Measurements from ENCODE around the gene TIGD4. TPM values are rescaled to one million over a fixed set of nuclear protein-coding genes. Genes with fewer than 3 reads are reported as not detected.

TIGD4 gene
- total RNA-seq, 5 donors from 2014 or later (not counting 1 experiment from before 2014, with no cell fraction given): 0.13 to 0.28 (median 0.22) TPM; not detected in 1

- no peak overlapping the region for H3K27ac Mint-ChIP-seq
- H3K36me3 Mint-ChIP-seq: peaks cover 58% of the 10 kb centered on the region
- no peak for DNase-seq
Observed at GRCh38 chr4:152819026-152819645, 39.6 kb upstream of the TIGD4 start.

GRCh38 chr4:152817331-152817730 is 37.8 kb upstream of the TIGD4 start:
- H3K9me3 ChIP-seq: peaks cover 9% of the 10 kb centered on the region
- Mint-ChIP-seq H3K27ac (peak overlapping the region in 1 of 2 donors; percentile 31), H3K4me1 (peaks cover 13 to 20% (median 20%) of the 10 kb centered on the region in 3 donors), H3K36me3 (peaks cover 71% of the 10 kb centered on the region), H3K27me3 (no peaks in the 10 kb centered on the region), H3K4me3 (peak overlapping the region in 1 of 3 donors; percentile 51), H3K9me3 (peaks cover 20 to 42% (median 23%) of the 10 kb centered on the region in 3 donors)
- POLR2A ChIA-PET: no interaction called here
- H3K27ac ChIP-seq (ENCODE audit: low read length): no peak overlapping the region
- no peaks in the 10 kb centered on the region for H3K27me3 ChIP-seq (replicated peaks in 1 of 2; ENCODE audit: control insufficient read depth in 2 of 2, extremely low read depth in 1 of 2, insufficient read depth in 2 of 2, low read length in 1 of 2)
- DNase-seq (no peak), ATAC-seq (replicated peaks in 1 of 4) (no peak)
- peaks cover 3 to 10% of the 10 kb centered on the region in 2 donors for H3K36me3 ChIP-seq (ENCODE audit: control insufficient read depth in 2 of 2, extremely low read depth in 1 of 2, insufficient read depth in 1 of 2, low read length in 1 of 2)
- CTCF ChIA-PET: no interaction called here
- H3K4me3 ChIP-seq (ENCODE audit: control insufficient read depth in 1 of 2, extremely low read depth in 1 of 2, low read length in 1 of 2): no peak overlapping the region
- peaks cover 0 to 2% of the 10 kb centered on the region in 2 experiments for H3K4me1 ChIP-seq (ENCODE audit: control insufficient read depth in 1 of 2, extremely low read depth in 1 of 2, insufficient read depth in 2 of 2, low read length in 2 of 2)

More at GRCh38 chr4:152819026-152819645, 39.6 kb upstream of the TIGD4 start:
- Histone ChIP-seq H3K4me3 (ENCODE audit: control insufficient read depth in 1 of 2, extremely low read depth in 1 of 2, low read length in 1 of 2) (no peak overlapping the region), H3K27me3 (replicated peaks in 1 of 2; ENCODE audit: control insufficient read depth in 2 of 2, extremely low read depth in 1 of 2, insufficient read depth in 2 of 2, low read length in 1 of 2) (no peaks in the 10 kb centered on the region), H3K36me3 (ENCODE audit: control insufficient read depth in 2 of 2, extremely low read depth in 1 of 2, insufficient read depth in 1 of 2, low read length in 1 of 2) (peaks cover 3 to 10% of the 10 kb centered on the region in 2 donors), H3K9me3 (peaks cover 9% of the 10 kb centered on the region), H3K4me1 (ENCODE audit: control insufficient read depth in 1 of 2, extremely low read depth in 1 of 2, insufficient read depth in 2 of 2, low read length in 2 of 2) (peaks cover 0 to 2% of the 10 kb centered on the region in 2 experiments), H3K27ac (ENCODE audit: low read length) (no peak overlapping the region)
- Mint-ChIP-seq H3K4me1 (peaks cover 13 to 20% (median 20%) of the 10 kb centered on the region in 3 donors), H3K4me3 (no peak overlapping the region), H3K9me3 (peaks cover 10 to 33% (median 12%) of the 10 kb centered on the region in 3 donors), H3K27me3 (no peaks in the 10 kb centered on the region)
- 94% methylated on average over 5 of the region's 7 CpGs for WGBS (ENCODE audit: insufficient coverage)
- CTCF ChIA-PET: no interaction called here
- POLR2A ChIA-PET: no interaction called here
- ATAC-seq (replicated peaks in 1 of 4): no peak

- Mint-ChIP-seq H3K36me3 (peaks cover 83% of the 10 kb centered on the region), H3K27me3 (no peaks in the 10 kb centered on the region), H3K9me3 (peaks cover 20 to 42% (median 26%) of the 10 kb centered on the region in 3 donors), H3K4me1 (peaks cover 13 to 20% (median 20%) of the 10 kb centered on the region in 3 donors), H3K27ac (no peak overlapping the region), H3K4me3 (no peak overlapping the region)
- H3K4me1 ChIP-seq (ENCODE audit: control insufficient read depth in 1 of 2, extremely low read depth in 1 of 2, insufficient read depth in 2 of 2, low read length in 2 of 2): peaks cover 0 to 2% of the 10 kb centered on the region in 2 experiments
- DNase-seq: no peak
- no peaks in the 10 kb centered on the region for H3K27me3 ChIP-seq (replicated peaks in 1 of 2; ENCODE audit: control insufficient read depth in 2 of 2, extremely low read depth in 1 of 2, insufficient read depth in 2 of 2, low read length in 1 of 2)
- no peak for ATAC-seq (replicated peaks in 1 of 4)
- CTCF ChIA-PET: no interaction called here
- no peak overlapping the region for H3K27ac ChIP-seq (ENCODE audit: low read length)
- peaks cover 9% of the 10 kb centered on the region for H3K9me3 ChIP-seq
- no peak overlapping the region for H3K4me3 ChIP-seq (ENCODE audit: control insufficient read depth in 1 of 2, extremely low read depth in 1 of 2, low read length in 1 of 2)
- POLR2A ChIA-PET: no interaction called here
- H3K36me3 ChIP-seq (ENCODE audit: control insufficient read depth in 2 of 2, extremely low read depth in 1 of 2, insufficient read depth in 1 of 2, low read length in 1 of 2): peaks cover 3 to 10% of the 10 kb centered on the region in 2 donors
Observed at GRCh38 chr4:152815078-152815477, 35.5 kb upstream of the TIGD4 start.

GRCh38 chr4:152810715-152811287 is 31.3 kb upstream of the TIGD4 start:
- Mint-ChIP-seq H3K27ac (no peak overlapping the region), H3K27me3 (no peaks in the 10 kb centered on the region), H3K4me3 (no peak overlapping the region), H3K9me3 (peaks cover 8 to 29% (median 16%) of the 10 kb centered on the region in 3 donors), H3K4me1 (peaks cover 13 to 22% (median 20%) of the 10 kb centered on the region in 3 donors), H3K36me3 (peaks cover 57% of the 10 kb centered on the region)
- no peaks in the 10 kb centered on the region for H3K4me1 ChIP-seq (ENCODE audit: control insufficient read depth in 1 of 2, extremely low read depth in 1 of 2, insufficient read depth in 2 of 2, low read length in 2 of 2)
- CTCF ChIA-PET: interaction anchor here in 1 of 2 donors (0.6 kb wide), 2 partner anchors 907 to 956 kb away, joined by 3 to 4 read pairs; no protein-coding TSS in a partner anchor
- no peak overlapping the region for H3K4me3 ChIP-seq (ENCODE audit: control insufficient read depth in 1 of 2, extremely low read depth in 1 of 2, low read length in 1 of 2)
- no peaks in the 10 kb centered on the region for H3K27me3 ChIP-seq (replicated peaks in 1 of 2; ENCODE audit: control insufficient read depth in 2 of 2, extremely low read depth in 1 of 2, insufficient read depth in 2 of 2, low read length in 1 of 2)
- WGBS (ENCODE audit: insufficient coverage): 100% methylated on average over 1 of the region's 11 CpGs
- POLR2A ChIA-PET: no interaction called here
- H3K36me3 ChIP-seq (ENCODE audit: control insufficient read depth in 2 of 2, extremely low read depth in 1 of 2, insufficient read depth in 1 of 2, low read length in 1 of 2): peaks cover 3 to 4% of the 10 kb centered on the region in 2 donors
- DNase-seq: no peak
- no peak overlapping the region for H3K27ac ChIP-seq (ENCODE audit: low read length)
- peaks cover 4% of the 10 kb centered on the region for H3K9me3 ChIP-seq
- ATAC-seq (replicated peaks in 1 of 4): no peak

- H3K4me3 ChIP-seq (ENCODE audit: control insufficient read depth in 1 of 2, extremely low read depth in 1 of 2, low read length in 1 of 2): no peak overlapping the region
- H3K9me3 ChIP-seq: no peaks in the 10 kb centered on the region
- no peaks in the 10 kb centered on the region for H3K27me3 Mint-ChIP-seq
- no peak for ATAC-seq (replicated peaks in 1 of 4)
- no peaks in the 10 kb centered on the region for H3K4me1 ChIP-seq (ENCODE audit: control insufficient read depth in 1 of 2, extremely low read depth in 1 of 2, insufficient read depth in 2 of 2, low read length in 2 of 2)
- H3K36me3 Mint-ChIP-seq: peaks cover 39% of the 10 kb centered on the region
- no peaks in the 10 kb centered on the region for H3K27me3 ChIP-seq (replicated peaks in 1 of 2; ENCODE audit: control insufficient read depth in 2 of 2, extremely low read depth in 1 of 2, insufficient read depth in 2 of 2, low read length in 1 of 2)
- H3K4me3 Mint-ChIP-seq: no peak overlapping the region
- CTCF ChIA-PET: interaction anchor here in 1 of 2 donors (1.5 kb wide), 1 partner anchor 23 kb away, joined by 3 read pairs; no protein-coding TSS in a partner anchor
- peaks cover 8 to 16% (median 11%) of the 10 kb centered on the region in 3 donors for H3K9me3 Mint-ChIP-seq
- no peaks in the 10 kb centered on the region for H3K36me3 ChIP-seq (ENCODE audit: control insufficient read depth in 2 of 2, extremely low read depth in 1 of 2, insufficient read depth in 1 of 2, low read length in 1 of 2)
- no peak overlapping the region for H3K27ac Mint-ChIP-seq
- WGBS (ENCODE audit: insufficient coverage): 100% methylated on average over 8 of the region's 8 CpGs
- POLR2A ChIA-PET: no interaction called here
- no peak for DNase-seq
- H3K4me1 Mint-ChIP-seq: peaks cover 17 to 24% (median 21%) of the 10 kb centered on the region in 3 donors
- no peak overlapping the region for H3K27ac ChIP-seq (ENCODE audit: low read length)
Observed at GRCh38 chr4:152808670-152809069, 29.1 kb upstream of the TIGD4 start.

GRCh38 chr4:152807294-152807829 is 27.8 kb upstream of the TIGD4 start:
- Histone ChIP-seq H3K4me3 (ENCODE audit: control insufficient read depth in 1 of 2, extremely low read depth in 1 of 2, low read length in 1 of 2) (no peak overlapping the region), H3K36me3 (ENCODE audit: control insufficient read depth in 2 of 2, extremely low read depth in 1 of 2, insufficient read depth in 1 of 2, low read length in 1 of 2) (no peaks in the 10 kb centered on the region), H3K9me3 (no peaks in the 10 kb centered on the region), H3K27me3 (replicated peaks in 1 of 2; ENCODE audit: control insufficient read depth in 2 of 2, extremely low read depth in 1 of 2, insufficient read depth in 2 of 2, low read length in 1 of 2) (no peaks in the 10 kb centered on the region), H3K27ac (ENCODE audit: low read length) (no peak overlapping the region), H3K4me1 (ENCODE audit: control insufficient read depth in 1 of 2, extremely low read depth in 1 of 2, insufficient read depth in 2 of 2, low read length in 2 of 2) (no peaks in the 10 kb centered on the region)
- ChIA-PET CTCF (interaction anchor here in 1 of 2 donors (0.7 kb wide), 1 partner anchor 306 kb away, joined by 3 read pairs; no protein-coding TSS in a partner anchor), POLR2A (interaction anchor here in 1 of 2 donors (0.6 kb wide), 1 partner anchor 142 kb away, joined by 3 read pairs; no protein-coding TSS in a partner anchor)
- WGBS (ENCODE audit: insufficient coverage): 0% methylated on average over 1 of the region's 3 CpGs
- DNase-seq: peak in 1 of 35 experiments; percentile 18
- peak overlapping the region in 1 of 2 donors; percentile 21 for H3K27ac Mint-ChIP-seq
- peaks cover under 1 to 6% (median 3%) of the 10 kb centered on the region in 3 donors for H3K9me3 Mint-ChIP-seq
- H3K4me3 Mint-ChIP-seq: peak overlapping the region in 1 of 3 donors; percentile 18
- peaks cover 23 to 24% (median 24%) of the 10 kb centered on the region in 3 donors for H3K4me1 Mint-ChIP-seq
- peaks cover 29% of the 10 kb centered on the region for H3K36me3 Mint-ChIP-seq
- ATAC-seq (replicated peaks in 1 of 4): peak in 2 of 4 experiments; percentile 40 to 70
- H3K27me3 Mint-ChIP-seq: no peaks in the 10 kb centered on the region
